HepG2 (cell line): ENCODE data around the gene SLC7A4. TPM values are rescaled to one million over a fixed set of nuclear protein-coding genes. Genes with fewer than 3 reads are reported as not detected.

Source experiments
- CBFB ChIP-seq: sonication (generic); formaldehyde crosslinking; IDR thresholded peaks from 2 replicates; pipeline ENCODE4 v1.4.0; 2020; ENCODE audit warnings: missing genetic modification reagents
- CEBPG ChIP-seq: IDR thresholded peaks from 2 replicates; pipeline ENCODE4 v1.6.1; 2016
- ETV5 ChIP-seq: IDR thresholded peaks from 2 replicates; pipeline ENCODE4 v1.6.1; 2018; ENCODE audit warnings: missing biosample characterization, missing genetic modification reagents, inconsistent platforms, borderline replicate concordance
- FOXK2 ChIP-seq: fragments of 450-650 bp; IDR thresholded peaks from 2 replicates; pipeline ENCODE4 v1.6.1; 2016
- HMG20B ChIP-seq: conservative IDR thresholded peaks from 2 replicates; pipeline ENCODE4 v1.6.1; 2016; ENCODE audit warnings: missing genetic modification reagents, missing compliant biosample characterization
- ONECUT2 ChIP-seq: sonication (generic); formaldehyde crosslinking; IDR thresholded peaks from 2 replicates; pipeline ENCODE4 v1.4.0; 2020; ENCODE audit warnings: missing genetic modification reagents
- PHF8 ChIP-seq: sonication (generic); formaldehyde crosslinking; IDR thresholded peaks from 2 replicates; pipeline ENCODE4 v1.5.0; 2020; ENCODE audit warnings: missing genetic modification reagents
- REPIN1 ChIP-seq: sonication (generic); formaldehyde crosslinking; IDR thresholded peaks from 2 replicates; pipeline ENCODE4 v1.8.0; 2022; ENCODE audit warnings: missing genetic modification reagents, low read depth, mild to moderate bottlenecking, borderline replicate concordance
- SMC3 ChIP-seq: IDR thresholded peaks from 2 replicates; pipeline ENCODE4 v1.6.1; 2011; ENCODE audit warnings: low read length, improper control_type of control experiment
- SP4 ChIP-seq: sonication (generic); formaldehyde crosslinking; IDR thresholded peaks from 2 replicates; pipeline ENCODE4 v1.8.1; 2023; ENCODE audit warnings: mild to moderate bottlenecking, missing genetic modification reagents
- TCF7 ChIP-seq: sonication (generic); IDR thresholded peaks from 2 replicates; pipeline ENCODE4 v1.6.1; 2016; ENCODE audit warnings: antibody characterized with exemption, low read depth
- ZNF143 ChIP-seq: sonication (generic); formaldehyde crosslinking; IDR thresholded peaks from 2 replicates; pipeline ENCODE4 v1.4.0; 2020; ENCODE audit warnings: missing genetic modification reagents
- ZNF530 ChIP-seq: sonication (generic); formaldehyde crosslinking; IDR thresholded peaks from 2 replicates; pipeline ENCODE4 v1.5.0; 2020; ENCODE audit warnings: low read depth, mild to moderate bottlenecking, missing genetic modification reagents
- ZNF543 ChIP-seq: sonication (generic); formaldehyde crosslinking; IDR thresholded peaks from 2 replicates; pipeline ENCODE4 v1.4.0; 2020; ENCODE audit warnings: mild to moderate bottlenecking, missing genetic modification reagents
- ZNF572 ChIP-seq: sonication (generic); formaldehyde crosslinking; IDR thresholded peaks from 2 replicates; pipeline ENCODE4 v1.5.1; 2020; ENCODE audit warnings: mild to moderate bottlenecking, missing genetic modification reagents
- ZNF7 ChIP-seq: IDR thresholded peaks from 2 replicates; pipeline ENCODE4 v1.6.1; 2016; ENCODE audit warnings: missing biosample characterization, missing genetic modification reagents
- ZNF724P ChIP-seq: sonication (generic); formaldehyde crosslinking; IDR thresholded peaks from 2 replicates; pipeline ENCODE4 v1.8.0; 2022; ENCODE audit warnings: missing genetic modification reagents, borderline replicate concordance
- ZSCAN25 ChIP-seq: sonication (generic); formaldehyde crosslinking; IDR thresholded peaks from 2 replicates; pipeline ENCODE4 v1.8.0; 2022; ENCODE audit warnings: mild to moderate bottlenecking, missing genetic modification reagents
- ZZZ3 ChIP-seq: sonication (generic); formaldehyde crosslinking; IDR thresholded peaks from 2 replicates; pipeline ENCODE4 v1.4.0; 2020; ENCODE audit warnings: missing genetic modification reagents, mild to moderate bottlenecking, borderline replicate concordance
- polyA plus RNA-seq, 8 experiments: library from polyadenylated mRNA; depleted of rRNA in 3 of 8; stranded (reverse) in 7 of 8; unstranded in 1 of 8; fragments of >200 nt; fragmentation: Illumina TruSeq in 4 of 8; extraction: Trizol in 4 of 8; gene quantifications; 2 replicates each; pipeline versions ENCODE4 v1.2.1 to v1.2.3, GENCODE V29; 2011 to 2016; ENCODE audit warnings: low read depth in 4 of 8, missing spikeins in 1 of 8, mixed read lengths in 1 of 8; ENCODE audit not compliant: insufficient read depth in 1 of 8
- total RNA-seq, 5 experiments: library from RNA; depleted of rRNA; stranded (reverse); fragments of >200 nt; fragmentation: Illumina TruSeq; extraction: Trizol; gene quantifications; 2 replicates each; pipeline ENCODE4 v1.2.3, GENCODE V29; 2016; ENCODE audit warnings: low read depth in 1 of 5
- TF ChIP-seq, protein P1 (sequence below): sonication (generic); formaldehyde crosslinking; IDR thresholded peaks from 2 replicates; pipeline ENCODE4 v1.4.0; 2020; ENCODE audit warnings: mild to moderate bottlenecking, missing genetic modification reagents
- TF ChIP-seq, protein P2 (sequence below), 2 experiments: sonication (generic) in 1 of 2; formaldehyde crosslinking in 1 of 2; IDR thresholded peaks; 2 replicates each; pipeline versions ENCODE4 v1.4.0 to v1.6.1; 2018 to 2020; ENCODE audit warnings: missing genetic modification reagents in 2 of 2, borderline replicate concordance in 1 of 2, low read depth in 1 of 2, mild to moderate bottlenecking in 1 of 2, missing biosample characterization in 1 of 2
- TF ChIP-seq, protein P3 (sequence below): sonication (generic); formaldehyde crosslinking; IDR thresholded peaks from 2 replicates; pipeline ENCODE4 v1.4.0; 2020; ENCODE audit warnings: missing genetic modification reagents
- TF ChIP-seq, protein P4 (sequence below): fragments of 450-650 bp; IDR thresholded peaks from 2 replicates; pipeline ENCODE4 v1.6.1; 2017; ENCODE audit warnings: mild to moderate bottlenecking
- TF ChIP-seq, protein P5 (sequence below): IDR thresholded peaks from 2 replicates; pipeline ENCODE4 v1.6.1; 2012; ENCODE audit warnings: inconsistent platforms

The SLC7A4 gene
- total and polyA plus RNA-seq, 2 of the 13 experiments (the other 11 are each of a cell fraction or from before 2014, with no cell fraction given): not detected

DNA sequence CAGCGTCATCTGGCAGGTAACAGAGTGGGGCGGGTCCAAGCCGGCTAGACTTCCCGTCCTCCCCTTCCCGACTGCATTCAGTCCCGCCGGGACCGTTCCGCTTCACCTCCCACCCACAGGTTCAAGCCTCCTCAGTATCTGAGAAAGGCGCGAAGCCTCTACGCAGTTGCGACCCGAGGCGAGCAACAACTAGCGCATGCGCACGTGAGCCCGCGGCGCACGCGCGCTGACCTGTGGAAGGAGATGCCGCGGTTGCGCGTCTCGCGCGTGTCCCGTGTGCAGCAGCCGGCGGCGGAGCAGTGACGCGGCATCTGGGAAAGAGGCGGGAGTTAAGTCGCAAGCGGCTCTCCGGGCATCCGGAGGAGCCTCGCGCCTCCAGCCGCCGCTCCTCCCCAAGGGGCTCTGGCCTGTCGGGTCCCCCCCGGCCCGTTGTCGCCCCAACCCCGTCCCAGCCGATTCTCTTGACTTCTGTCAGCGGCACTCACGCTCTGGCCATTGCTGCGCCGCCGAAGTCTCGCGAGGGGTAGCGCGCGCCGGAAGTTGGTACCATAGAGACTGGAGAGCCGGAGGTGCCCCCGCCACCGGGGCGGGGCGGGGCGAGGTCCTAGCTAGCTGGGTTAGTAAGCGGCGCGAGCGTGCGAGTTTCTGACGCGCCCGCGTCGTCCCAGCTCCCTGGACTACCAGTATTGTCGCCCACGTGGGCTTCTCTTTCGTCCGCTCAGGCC is 30.6 kb downstream of the SLC7A4 start, which contains the start of gene THAP7 (continued):
- TF ChIP-seq ZNF7 (CRISPR knock-in tag) (no peak), TCF7 (no peak), CEBPG (CRISPR knock-in tag) (0 out of 2 replicates have a peak, but pooled peaks have one; percentile 2), ZSCAN25 (peak; percentile 10), HMG20B (CRISPR knock-in tag) (no peak), PHF8 (CRISPR knock-in tag) (peak; percentile 84), ZNF143 (CRISPR knock-in tag) (peak; percentile 50; the same call in 1 of the 2 replicates), ETV5 (peak; percentile 76), ZNF543 (CRISPR knock-in tag) (peak; percentile 69; the same call in 1 of the 2 replicates), CBFB (peak; percentile 66), ZNF572 (CRISPR knock-in tag) (no peak), ZZZ3 (CRISPR knock-in tag) (no peak), ZNF724P (CRISPR knock-in tag) (peak; percentile 84; the same call in 1 of the 2 replicates), SMC3 (no peak), ZNF530 (CRISPR knock-in tag) (peak; percentile 86; the same call in 1 of the 2 replicates), ONECUT2 (0 out of 2 replicates have a peak, but pooled peaks have one; percentile 55), SP4 (CRISPR knock-in tag) (peak; percentile 77), REPIN1 (peak; percentile 86), FOXK2 (no peak)
- TF ChIP-seq, protein P1, sequence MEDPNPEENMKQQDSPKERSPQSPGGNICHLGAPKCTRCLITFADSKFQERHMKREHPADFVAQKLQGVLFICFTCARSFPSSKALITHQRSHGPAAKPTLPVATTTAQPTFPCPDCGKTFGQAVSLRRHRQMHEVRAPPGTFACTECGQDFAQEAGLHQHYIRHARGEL: peak; percentile 65
- TF ChIP-seq, protein P2, sequence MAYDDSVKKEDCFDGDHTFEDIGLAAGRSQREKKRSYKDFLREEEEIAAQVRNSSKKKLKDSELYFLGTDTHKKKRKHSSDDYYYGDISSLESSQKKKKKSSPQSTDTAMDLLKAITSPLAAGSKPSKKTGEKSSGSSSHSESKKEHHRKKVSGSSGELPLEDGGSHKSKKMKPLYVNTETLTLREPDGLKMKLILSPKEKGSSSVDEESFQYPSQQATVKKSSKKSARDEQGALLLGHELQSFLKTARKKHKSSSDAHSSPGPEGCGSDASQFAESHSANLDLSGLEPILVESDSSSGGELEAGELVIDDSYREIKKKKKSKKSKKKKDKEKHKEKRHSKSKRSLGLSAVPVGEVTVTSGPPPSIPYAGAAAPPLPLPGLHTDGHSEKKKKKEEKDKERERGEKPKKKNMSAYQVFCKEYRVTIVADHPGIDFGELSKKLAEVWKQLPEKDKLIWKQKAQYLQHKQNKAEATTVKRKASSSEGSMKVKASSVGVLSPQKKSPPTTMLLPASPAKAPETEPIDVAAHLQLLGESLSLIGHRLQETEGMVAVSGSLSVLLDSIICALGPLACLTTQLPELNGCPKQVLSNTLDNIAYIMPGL (CRISPR knock-in tag; IDR thresholded peaks at IDR 0.05; ENCODE audit: borderline replicate concordance in 1 of 2, low read depth in 1 of 2): no peak; a peak in 1 of 4 replicates
- TF ChIP-seq, protein P3, sequence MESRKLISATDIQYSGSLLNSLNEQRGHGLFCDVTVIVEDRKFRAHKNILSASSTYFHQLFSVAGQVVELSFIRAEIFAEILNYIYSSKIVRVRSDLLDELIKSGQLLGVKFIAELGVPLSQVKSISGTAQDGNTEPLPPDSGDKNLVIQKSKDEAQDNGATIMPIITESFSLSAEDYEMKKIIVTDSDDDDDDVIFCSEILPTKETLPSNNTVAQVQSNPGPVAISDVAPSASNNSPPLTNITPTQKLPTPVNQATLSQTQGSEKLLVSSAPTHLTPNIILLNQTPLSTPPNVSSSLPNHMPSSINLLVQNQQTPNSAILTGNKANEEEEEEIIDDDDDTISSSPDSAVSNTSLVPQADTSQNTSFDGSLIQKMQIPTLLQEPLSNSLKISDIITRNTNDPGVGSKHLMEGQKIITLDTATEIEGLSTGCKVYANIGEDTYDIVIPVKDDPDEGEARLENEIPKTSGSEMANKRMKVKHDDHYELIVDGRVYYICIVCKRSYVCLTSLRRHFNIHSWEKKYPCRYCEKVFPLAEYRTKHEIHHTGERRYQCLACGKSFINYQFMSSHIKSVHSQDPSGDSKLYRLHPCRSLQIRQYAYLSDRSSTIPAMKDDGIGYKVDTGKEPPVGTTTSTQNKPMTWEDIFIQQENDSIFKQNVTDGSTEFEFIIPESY (CRISPR knock-in tag): no peak
- TF ChIP-seq, protein P4, sequence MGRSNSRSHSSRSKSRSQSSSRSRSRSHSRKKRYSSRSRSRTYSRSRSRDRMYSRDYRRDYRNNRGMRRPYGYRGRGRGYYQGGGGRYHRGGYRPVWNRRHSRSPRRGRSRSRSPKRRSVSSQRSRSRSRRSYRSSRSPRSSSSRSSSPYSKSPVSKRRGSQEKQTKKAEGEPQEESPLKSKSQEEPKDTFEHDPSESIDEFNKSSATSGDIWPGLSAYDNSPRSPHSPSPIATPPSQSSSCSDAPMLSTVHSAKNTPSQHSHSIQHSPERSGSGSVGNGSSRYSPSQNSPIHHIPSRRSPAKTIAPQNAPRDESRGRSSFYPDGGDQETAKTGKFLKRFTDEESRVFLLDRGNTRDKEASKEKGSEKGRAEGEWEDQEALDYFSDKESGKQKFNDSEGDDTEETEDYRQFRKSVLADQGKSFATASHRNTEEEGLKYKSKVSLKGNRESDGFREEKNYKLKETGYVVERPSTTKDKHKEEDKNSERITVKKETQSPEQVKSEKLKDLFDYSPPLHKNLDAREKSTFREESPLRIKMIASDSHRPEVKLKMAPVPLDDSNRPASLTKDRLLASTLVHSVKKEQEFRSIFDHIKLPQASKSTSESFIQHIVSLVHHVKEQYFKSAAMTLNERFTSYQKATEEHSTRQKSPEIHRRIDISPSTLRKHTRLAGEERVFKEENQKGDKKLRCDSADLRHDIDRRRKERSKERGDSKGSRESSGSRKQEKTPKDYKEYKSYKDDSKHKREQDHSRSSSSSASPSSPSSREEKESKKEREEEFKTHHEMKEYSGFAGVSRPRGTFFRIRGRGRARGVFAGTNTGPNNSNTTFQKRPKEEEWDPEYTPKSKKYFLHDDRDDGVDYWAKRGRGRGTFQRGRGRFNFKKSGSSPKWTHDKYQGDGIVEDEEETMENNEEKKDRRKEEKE: no peak
- TF ChIP-seq, protein P5, sequence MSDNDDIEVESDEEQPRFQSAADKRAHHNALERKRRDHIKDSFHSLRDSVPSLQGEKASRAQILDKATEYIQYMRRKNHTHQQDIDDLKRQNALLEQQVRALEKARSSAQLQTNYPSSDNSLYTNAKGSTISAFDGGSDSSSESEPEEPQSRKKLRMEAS: peak; percentile 92
